ENCODE data around the gene PCBD1. TPM values are rescaled to one million over a fixed set of nuclear protein-coding genes. Genes with fewer than 3 reads are reported as not detected.
A peak's percentile ranks its signal among the peaks of the same experiment; 100 is the strongest.

The PCBD1 gene
- total RNA-seq, 2 donors from 2014 or later: 87.4 to 121 TPM

DNA sequence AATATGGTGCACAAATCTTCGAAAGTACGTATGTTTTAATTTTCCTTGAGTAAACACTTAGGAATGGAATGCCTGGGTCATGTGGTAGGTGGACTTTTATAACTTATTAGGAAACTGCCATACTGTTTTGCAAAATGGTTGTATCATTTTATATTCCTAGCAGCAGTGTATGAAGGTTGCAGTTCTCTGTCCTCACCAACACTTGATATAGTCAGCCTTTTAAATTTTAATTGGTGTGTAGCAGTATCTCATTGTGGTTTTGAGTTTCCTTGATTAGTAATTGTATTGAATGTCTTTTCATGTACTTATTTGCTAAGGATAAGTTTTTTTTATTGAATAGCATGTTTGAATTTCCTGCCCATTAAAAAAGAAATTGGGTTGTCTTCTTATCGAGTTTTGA is 926 bp upstream of the PCBD1 start:
- Histone ChIP-seq H3K4me3 (no peak overlapping the region), H3K36me3 (no peaks in the 10 kb centered on the region), H3K4me1 (replicated peaks) (no peaks in the 10 kb centered on the region), H3K9me3 (no peaks in the 10 kb centered on the region), H3K27ac (no peak overlapping the region), H3K27me3 (replicated peaks; ENCODE audit: insufficient read depth) (no peaks in the 10 kb centered on the region)
- TF ChIP-seq, protein P1, sequence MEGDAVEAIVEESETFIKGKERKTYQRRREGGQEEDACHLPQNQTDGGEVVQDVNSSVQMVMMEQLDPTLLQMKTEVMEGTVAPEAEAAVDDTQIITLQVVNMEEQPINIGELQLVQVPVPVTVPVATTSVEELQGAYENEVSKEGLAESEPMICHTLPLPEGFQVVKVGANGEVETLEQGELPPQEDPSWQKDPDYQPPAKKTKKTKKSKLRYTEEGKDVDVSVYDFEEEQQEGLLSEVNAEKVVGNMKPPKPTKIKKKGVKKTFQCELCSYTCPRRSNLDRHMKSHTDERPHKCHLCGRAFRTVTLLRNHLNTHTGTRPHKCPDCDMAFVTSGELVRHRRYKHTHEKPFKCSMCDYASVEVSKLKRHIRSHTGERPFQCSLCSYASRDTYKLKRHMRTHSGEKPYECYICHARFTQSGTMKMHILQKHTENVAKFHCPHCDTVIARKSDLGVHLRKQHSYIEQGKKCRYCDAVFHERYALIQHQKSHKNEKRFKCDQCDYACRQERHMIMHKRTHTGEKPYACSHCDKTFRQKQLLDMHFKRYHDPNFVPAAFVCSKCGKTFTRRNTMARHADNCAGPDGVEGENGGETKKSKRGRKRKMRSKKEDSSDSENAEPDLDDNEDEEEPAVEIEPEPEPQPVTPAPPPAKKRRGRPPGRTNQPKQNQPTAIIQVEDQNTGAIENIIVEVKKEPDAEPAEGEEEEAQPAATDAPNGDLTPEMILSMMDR (IDR thresholded peaks at IDR 0.05): no peak
- TF ChIP-seq POLR2A (IDR thresholded peaks at IDR 0.05) (no peak), POLR2AphosphoS5 (IDR thresholded peaks at IDR 0.05) (no peak)
- 58% methylated on average over 3 of the region's 3 CpGs for WGBS
- intact Hi-C loops (cut with DNase I): no loop called here
- DNase-seq (ENCODE audit: low spot score): no peak

DNA sequence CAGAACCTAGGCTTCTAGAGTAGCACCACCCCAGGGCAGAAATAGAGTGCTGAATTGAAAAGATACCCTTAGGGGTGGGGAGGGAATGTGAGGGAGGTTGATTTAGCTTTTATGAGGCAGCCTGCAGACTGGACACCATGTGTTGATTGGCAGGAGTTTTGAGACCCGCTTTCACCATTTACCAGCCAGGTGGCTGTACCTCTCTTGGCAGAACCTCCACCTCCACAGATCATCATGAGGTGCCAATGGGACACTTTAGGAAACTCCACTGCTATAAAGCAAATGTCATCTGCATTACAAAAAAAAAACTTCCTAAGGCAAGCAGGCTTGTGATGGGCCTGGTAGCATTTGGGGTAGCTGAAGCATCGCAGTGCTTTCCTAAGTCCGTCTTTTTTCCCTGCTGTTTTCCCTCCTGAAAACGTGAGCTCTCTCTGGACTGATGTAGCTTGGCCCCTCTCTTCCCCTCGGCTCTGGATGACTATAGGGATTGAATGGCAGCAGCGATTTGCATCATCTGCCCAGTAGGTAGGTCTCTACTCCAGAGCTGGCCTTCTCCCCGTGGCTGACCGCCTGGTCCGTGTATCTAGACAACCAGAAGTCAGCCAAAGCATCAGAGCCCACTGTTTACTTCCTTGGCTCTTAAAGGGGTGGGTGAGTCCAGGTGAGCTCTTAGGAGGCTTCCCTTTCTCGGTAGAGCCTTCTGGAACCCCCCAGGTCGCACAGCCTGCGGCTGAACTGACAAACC is 1.3 kb downstream of the PCBD1 start:
- Histone ChIP-seq H3K27ac (peak overlapping the region; percentile 89 to 96), H3K4me3 (peak overlapping the region; percentile 76 to 92), H3K36me3 (no peaks in the 10 kb centered on the region), H3K9me3 (no peaks in the 10 kb centered on the region), H3K27me3 (replicated peaks; ENCODE audit: insufficient read depth) (no peaks in the 10 kb centered on the region), H3K4me1 (replicated peaks) (no peaks in the 10 kb centered on the region)
- TF ChIP-seq, protein P1 (IDR thresholded peaks at IDR 0.05): no peak
- no peak for TF ChIP-seq POLR2A (IDR thresholded peaks at IDR 0.05)
- no peak for TF ChIP-seq POLR2AphosphoS5 (IDR thresholded peaks at IDR 0.05)
- no peak for DNase-seq (ENCODE audit: low spot score)
- intact Hi-C loops (cut with DNase I): no loop called here
- 60% methylated on average over 12 of the region's 12 CpGs for WGBS

DNA sequence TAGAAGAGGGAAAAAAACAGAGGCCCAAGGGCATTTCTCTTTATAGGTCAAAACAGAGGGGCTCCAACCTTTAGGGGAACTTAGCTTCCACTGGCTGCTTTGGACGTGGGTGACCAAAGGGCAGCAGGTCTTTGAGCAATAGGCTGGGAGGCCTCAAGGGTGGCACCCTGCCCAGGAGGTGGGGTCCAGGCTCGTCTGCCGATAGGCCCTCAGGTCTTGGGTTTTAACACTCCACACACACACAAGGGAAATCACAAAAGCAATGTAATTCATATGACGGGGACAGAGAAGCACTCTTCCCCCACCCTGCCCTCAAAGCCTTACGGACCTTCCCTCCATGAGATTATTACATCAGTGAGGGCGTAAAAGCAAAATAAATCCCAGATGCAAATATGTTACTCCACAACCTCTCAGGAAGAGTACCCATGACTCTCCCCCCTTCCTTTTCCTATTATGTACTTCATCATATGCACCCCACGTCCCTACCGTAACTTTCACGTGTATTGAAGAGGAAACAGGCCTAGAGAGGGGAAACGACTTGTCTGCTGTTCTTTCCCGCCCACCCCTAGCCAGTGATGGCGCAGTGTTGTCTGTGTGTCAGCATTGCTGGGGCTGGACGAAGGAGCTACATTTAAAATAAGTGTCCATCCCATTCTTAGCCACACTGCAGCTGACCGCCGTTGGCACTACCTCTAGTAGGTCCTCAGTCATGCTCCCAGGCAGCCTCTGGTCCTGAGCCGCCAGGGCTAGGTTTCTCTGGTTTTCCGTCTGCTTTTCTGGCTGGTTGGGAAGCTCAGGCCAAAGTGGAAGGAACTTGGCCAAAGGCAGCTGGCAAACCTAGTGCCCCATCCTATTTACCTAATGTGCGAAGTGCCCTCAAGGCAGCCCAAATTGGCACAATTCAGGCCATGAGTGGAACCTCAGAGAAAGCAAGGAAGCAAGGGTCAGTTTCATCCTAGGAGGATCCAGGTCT is 2.1 kb downstream of the PCBD1 start:
- Histone ChIP-seq H3K4me1 (replicated peaks) (no peaks in the 10 kb centered on the region), H3K27me3 (replicated peaks; ENCODE audit: insufficient read depth) (no peaks in the 10 kb centered on the region), H3K9me3 (no peaks in the 10 kb centered on the region), H3K36me3 (no peaks in the 10 kb centered on the region), H3K4me3 (no peak overlapping the region), H3K27ac (no peak overlapping the region)
- no peak for DNase-seq (ENCODE audit: low spot score)
- intact Hi-C loops (cut with DNase I): no loop called here
- WGBS: 79% methylated on average over 18 of the region's 18 CpGs
- no peak for TF ChIP-seq POLR2AphosphoS5 (IDR thresholded peaks at IDR 0.05)
- no peak for TF ChIP-seq POLR2A (IDR thresholded peaks at IDR 0.05)
- TF ChIP-seq, protein P1 (IDR thresholded peaks at IDR 0.05): no peak

DNA sequence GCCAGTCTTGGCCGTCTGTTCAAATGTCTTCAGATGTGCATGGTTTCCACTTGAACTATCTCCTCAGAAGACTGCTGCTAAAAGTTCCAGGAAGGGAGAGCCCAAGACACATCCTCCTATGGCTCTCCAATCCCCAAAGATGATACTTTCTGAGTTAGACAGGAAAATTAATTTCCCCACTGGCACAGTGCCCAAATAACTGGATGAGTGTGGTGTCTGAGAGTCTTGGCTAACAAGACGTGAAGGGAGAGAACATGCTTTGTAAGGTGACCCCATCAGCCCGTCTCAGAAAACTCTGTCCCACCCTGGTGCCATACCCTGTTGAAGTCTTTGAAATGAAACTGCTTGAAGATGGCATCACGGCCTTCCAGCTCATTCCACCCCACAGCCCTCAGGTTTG is 2.9 kb downstream of the PCBD1 start:
- WGBS: 70% methylated on average over 4 of the region's 4 CpGs
- TF ChIP-seq POLR2A (IDR thresholded peaks at IDR 0.05): no peak
- TF ChIP-seq POLR2AphosphoS5 (IDR thresholded peaks at IDR 0.05): no peak
- TF ChIP-seq, protein P1 (IDR thresholded peaks at IDR 0.05): no peak
- intact Hi-C loops (cut with DNase I): no loop called here
- Histone ChIP-seq H3K4me1 (replicated peaks) (no peaks in the 10 kb centered on the region), H3K27me3 (replicated peaks; ENCODE audit: insufficient read depth) (no peaks in the 10 kb centered on the region), H3K36me3 (no peaks in the 10 kb centered on the region), H3K9me3 (no peaks in the 10 kb centered on the region), H3K4me3 (no peak overlapping the region), H3K27ac (no peak overlapping the region)
- DNase-seq (ENCODE audit: low spot score): no peak
